GM23338 (cell line): ENCODE measurements around the gene TTLL6. TPM values are rescaled to one million over a fixed set of nuclear protein-coding genes. Genes with fewer than 3 reads are reported as not detected.

ENCODE experiments used
- ATAC-seq: fragments of 200-7000 bp; cut with Tn5 transposase; 3 replicates; pipeline ENCODE4 v1.9.1; 2020
- DNase-seq: peaks from one replicate; pipeline ENCODE4 v3.0.0-alpha.2; 2015; ENCODE audit warnings: low spot score
- H2AFZ ChIP-seq: fragments of 200-600 bp; sonication (generic); 2 replicates; pipeline ENCODE4 v1.8.0; 2016; ENCODE audit warnings: antibody characterized with exemption, mild to moderate bottlenecking, moderate library complexity
- H3F3A ChIP-seq: fragments of 200-600 bp; sonication (generic); replicated peaks from 2 replicates; pipeline ENCODE4 v1.8.0; 2017; ENCODE audit warnings: antibody characterized with exemption, mixed run types, low read depth
- H3K27ac ChIP-seq: fragments of 200-600 bp; sonication (generic); 2 replicates; pipeline ENCODE4 v1.6.1; 2016; ENCODE audit warnings: low read depth
- H3K27me3 ChIP-seq: fragments of 200-600 bp; sonication (generic); 2 replicates; pipeline ENCODE4 v1.8.0; 2016; ENCODE audit warnings: mild to moderate bottlenecking, mixed run types, moderate library complexity; ENCODE audit not compliant: insufficient read depth
- H3K36me3 ChIP-seq: fragments of 200-600 bp; sonication (generic); 2 replicates; pipeline ENCODE4 v1.8.0; 2016; ENCODE audit warnings: mild to moderate bottlenecking; ENCODE audit not compliant: insufficient read depth
- H3K4me1 ChIP-seq: fragments of 200-600 bp; sonication (generic); 2 replicates; pipeline ENCODE4 v1.8.0; 2016; ENCODE audit warnings: mild to moderate bottlenecking, moderate library complexity; ENCODE audit not compliant: insufficient read depth
- H3K4me2 ChIP-seq: fragments of 200-600 bp; sonication (generic); 2 replicates; pipeline ENCODE4 v1.7.1; 2017; ENCODE audit warnings: mixed run types
- H3K4me3 ChIP-seq: fragments of 200-600 bp; sonication (generic); 2 replicates; pipeline ENCODE4 v1.6.1; 2016; ENCODE audit warnings: mixed run types
- H3K79me2 ChIP-seq: fragments of 200-600 bp; sonication (generic); replicated peaks from 2 replicates; pipeline ENCODE4 v1.8.0; 2017; ENCODE audit warnings: mild to moderate bottlenecking; ENCODE audit not compliant: insufficient read depth
- H3K9me2 ChIP-seq: fragments of 200-600 bp; sonication (generic); 2 replicates; pipeline ENCODE4 v1.8.0; 2017; ENCODE audit not compliant: insufficient read depth
- H4K20me1 ChIP-seq: fragments of 200-600 bp; sonication (generic); replicated peaks from 2 replicates; pipeline ENCODE4 v1.8.0; 2017; ENCODE audit warnings: mild to moderate bottlenecking; ENCODE audit not compliant: insufficient read depth
- H3K27ac Mint-ChIP-seq: 2 replicates; pipeline ENCODE4 v1.8.0; 2020; ENCODE audit warnings: inconsistent platforms, mild to moderate bottlenecking, moderate library complexity, mixed read lengths
- H3K27me3 Mint-ChIP-seq: 3 replicates; pipeline ENCODE4 v1.8.0; 2022; ENCODE audit warnings: low read depth, mild to moderate bottlenecking, moderate library complexity, mixed read lengths, inconsistent platforms; ENCODE audit not compliant: insufficient read depth, poor library complexity
- H3K36me3 Mint-ChIP-seq: 3 replicates; pipeline ENCODE4 v1.8.0; 2021; ENCODE audit warnings: low read depth, mild to moderate bottlenecking, inconsistent platforms, moderate library complexity, mixed read lengths
- H3K4me1 Mint-ChIP-seq: 3 replicates; pipeline ENCODE4 v1.8.0; 2020; ENCODE audit warnings: mild to moderate bottlenecking, inconsistent platforms, mixed read lengths
- H3K4me3 Mint-ChIP-seq: 3 replicates; pipeline ENCODE4 v1.8.0; 2021; ENCODE audit warnings: moderate library complexity, mild to moderate bottlenecking, inconsistent platforms, mixed read lengths
- H3K9me3 Mint-ChIP-seq: 3 replicates; pipeline ENCODE4 v1.8.0; 2020; ENCODE audit warnings: moderate library complexity, mild to moderate bottlenecking, inconsistent platforms, mixed read lengths
- CTCF ChIP-seq, 2 experiments: fragments of 200-600 bp in 1 of 2; sonication (generic) in 1 of 2; conservative IDR thresholded peaks; 2 replicates each; pipeline versions ENCODE4 v1.5.1 to v1.6.1; 2016 to 2017; ENCODE audit warnings: antibody characterized with exemption in 2 of 2, low read depth in 2 of 2, mild to moderate bottlenecking in 2 of 2, moderate library complexity in 1 of 2
- JUNB ChIP-seq: IDR thresholded peaks from one replicate; pipeline ENCODE4 v1.6.1; 2016; ENCODE audit warnings: antibody characterized with exemption; ENCODE audit not compliant: unreplicated experiment
- REST ChIP-seq: IDR thresholded peaks from one replicate; pipeline ENCODE4 v1.6.1; 2018; ENCODE audit warnings: antibody characterized with exemption; ENCODE audit not compliant: unreplicated experiment
- STAT1 ChIP-seq: IDR thresholded peaks from one replicate; pipeline ENCODE4 v1.6.1; 2016; ENCODE audit warnings: antibody characterized with exemption; ENCODE audit not compliant: unreplicated experiment
- ZNF462 ChIP-seq: fragments of 250-450 bp; sonication (Bioruptor Pico); IDR thresholded peaks from 2 replicates; pipeline ENCODE4 v1.5.0; 2020; ENCODE audit warnings: mild to moderate bottlenecking, moderate library complexity
- polyA plus RNA-seq: library from polyadenylated mRNA; unstranded; fragments of >200 nt; fragmentation: Nextera tagmentation; extraction: Ambion mirVana; gene quantifications from 2 replicates; pipeline ENCODE4 v1.2.1, GENCODE V29; 2016
- total RNA-seq: library from RNA; depleted of rRNA; stranded (reverse); fragments of >200 nt; shearing (Covaris generic); gene quantifications from 2 replicates; pipeline ENCODE4 v1.2.3, GENCODE V29; 2014

TTLL6 gene
- total and polyA plus RNA-seq, 2 experiments from 2014 or later = 1.9 to 4.7 TPM

- no peak overlapping the region for H3K27ac ChIP-seq
- peaks cover 29% of the 10 kb centered on the region for H3K4me1 Mint-ChIP-seq
- peak; percentile 9 for ATAC-seq
- H3K9me3 Mint-ChIP-seq = no peaks in the 10 kb centered on the region
- H3K27ac Mint-ChIP-seq = no peak overlapping the region
- H3K4me2 ChIP-seq = peak overlapping the region; percentile 29
- no peaks in the 10 kb centered on the region for H3K79me2 ChIP-seq
- peaks cover 30% of the 10 kb centered on the region for H3K4me1 ChIP-seq
- H3K36me3 ChIP-seq = no peaks in the 10 kb centered on the region
- peak overlapping the region; percentile 47; the same call in 2 of the 3 replicates for H3K4me3 Mint-ChIP-seq
- peak; percentile 88 for DNase-seq
- peaks cover 11% of the 10 kb centered on the region; the same call in 1 of the 2 replicates for H3K27me3 ChIP-seq
- peaks cover 19% of the 10 kb centered on the region for H3K27me3 Mint-ChIP-seq
- H2AFZ ChIP-seq = no peak overlapping the region
- H3F3A ChIP-seq = peaks cover 20% of the 10 kb centered on the region
- TF ChIP-seq JUNB = no peak
- TF ChIP-seq STAT1 = no peak
- TF ChIP-seq CTCF (conservative IDR thresholded peaks at IDR 0.05; ENCODE audit: low read depth in 2 of 2) = peak; percentile 91 to 97
- H3K36me3 Mint-ChIP-seq = no peaks in the 10 kb centered on the region; the same call in 2 of the 3 replicates
- no peak overlapping the region for H3K4me3 ChIP-seq
- H4K20me1 ChIP-seq = no peaks in the 10 kb centered on the region
- H3K9me2 ChIP-seq = no peaks in the 10 kb centered on the region
Measured at GRCh38 chr17:48814504-48814903, 2.5 kb downstream of the TTLL6 start.

GRCh38 chr17:48812001-48812400, 5.0 kb downstream of the TTLL6 start:
- H2AFZ ChIP-seq = no peak overlapping the region
- no peaks in the 10 kb centered on the region for H3K9me2 ChIP-seq
- H3K4me3 ChIP-seq = no peak overlapping the region
- TF ChIP-seq REST = no peak
- Mint-ChIP-seq H3K9me3 (no peaks in the 10 kb centered on the region), H3K27me3 (peaks cover 5% of the 10 kb centered on the region), H3K4me1 (peaks cover 9% of the 10 kb centered on the region), H3K4me3 (no peak overlapping the region), H3K27ac (no peak overlapping the region), H3K36me3 (no peaks in the 10 kb centered on the region; the same call in 2 of the 3 replicates)
- no peaks in the 10 kb centered on the region for H3F3A ChIP-seq
- peaks cover 9% of the 10 kb centered on the region for H3K4me1 ChIP-seq
- no peaks in the 10 kb centered on the region for H3K36me3 ChIP-seq
- ATAC-seq (no peak), DNase-seq (peak; percentile 22)
- no peak overlapping the region for H3K27ac ChIP-seq
- H4K20me1 ChIP-seq = no peaks in the 10 kb centered on the region
- no peak overlapping the region for H3K4me2 ChIP-seq
- H3K27me3 ChIP-seq = peaks cover 11% of the 10 kb centered on the region; the same call in 1 of the 2 replicates
- no peaks in the 10 kb centered on the region for H3K79me2 ChIP-seq

GRCh38 chr17:48809182-48809581, 7.8 kb downstream of the TTLL6 start:
- no peaks in the 10 kb centered on the region for H3K79me2 ChIP-seq
- H3K27ac Mint-ChIP-seq = no peak overlapping the region
- H3K27me3 Mint-ChIP-seq = peaks cover 2% of the 10 kb centered on the region
- no peaks in the 10 kb centered on the region for H3K27me3 ChIP-seq
- H3K4me3 ChIP-seq = no peak overlapping the region
- H3K9me3 Mint-ChIP-seq = no peaks in the 10 kb centered on the region
- no peak overlapping the region for H2AFZ ChIP-seq
- no peak overlapping the region for H3K27ac ChIP-seq
- no peak overlapping the region for H3K4me2 ChIP-seq
- H3K4me1 ChIP-seq = peaks cover 10% of the 10 kb centered on the region; the same call in 1 of the 2 replicates
- no peaks in the 10 kb centered on the region for H3K36me3 Mint-ChIP-seq
- no peaks in the 10 kb centered on the region for H3F3A ChIP-seq
- H3K36me3 ChIP-seq = no peaks in the 10 kb centered on the region
- no peaks in the 10 kb centered on the region for H4K20me1 ChIP-seq
- no peak for ATAC-seq
- no peak for DNase-seq
- H3K4me1 Mint-ChIP-seq = peaks cover 9% of the 10 kb centered on the region; the same call in 2 of the 3 replicates
- no peaks in the 10 kb centered on the region for H3K9me2 ChIP-seq
- no peak overlapping the region for H3K4me3 Mint-ChIP-seq
- TF ChIP-seq ZNF462 (CRISPR knock-in tag) (no peak), JUNB (no peak)
